TTC549 (cell line): Measurements from ENCODE around the gene NELL1.
"Not testable (repeated sequence)": the region's sequence is repeated elsewhere in the genome, so short reads cannot be mapped to it uniquely, and the experiment has no call there.

Experiments
- FAIRE-seq: peaks from 2 replicates; lab custom pipeline; 2012; peaks lifted over from hg19 to GRCh38; lab: Jason Lieb, UNC

NELL1 gene

DNA sequence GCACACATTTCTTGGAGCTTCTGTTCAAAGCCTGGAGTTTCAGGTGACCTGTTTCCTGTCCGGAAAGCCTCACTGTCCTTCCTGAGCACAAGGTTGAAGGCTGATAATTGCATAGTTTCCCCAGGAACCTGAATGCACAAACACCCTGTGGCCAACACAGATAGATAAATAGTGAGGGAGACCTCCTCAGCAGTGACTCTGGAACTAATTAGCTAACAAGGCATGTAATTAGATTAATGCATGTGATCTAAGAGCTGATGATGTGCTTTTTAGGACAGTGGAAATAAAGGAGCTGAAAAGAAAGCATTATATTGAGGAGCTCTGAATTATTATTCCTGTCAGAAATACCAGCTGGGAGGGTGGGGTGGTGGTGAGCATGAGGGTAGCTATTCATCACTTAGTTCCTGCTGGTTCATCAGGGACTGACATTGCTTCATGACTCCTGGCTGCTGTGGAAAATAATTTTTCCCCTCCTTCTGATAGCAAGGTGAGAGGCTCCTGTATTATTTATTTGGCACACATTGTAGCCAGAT, 101.1 kb downstream of the NELL1 start:
- FAIRE-seq, result no peak

- no peak for FAIRE-seq
These were observed 101.6 kb downstream of the NELL1 start for GRCh38 chr11:20771026-20771425.

DNA sequence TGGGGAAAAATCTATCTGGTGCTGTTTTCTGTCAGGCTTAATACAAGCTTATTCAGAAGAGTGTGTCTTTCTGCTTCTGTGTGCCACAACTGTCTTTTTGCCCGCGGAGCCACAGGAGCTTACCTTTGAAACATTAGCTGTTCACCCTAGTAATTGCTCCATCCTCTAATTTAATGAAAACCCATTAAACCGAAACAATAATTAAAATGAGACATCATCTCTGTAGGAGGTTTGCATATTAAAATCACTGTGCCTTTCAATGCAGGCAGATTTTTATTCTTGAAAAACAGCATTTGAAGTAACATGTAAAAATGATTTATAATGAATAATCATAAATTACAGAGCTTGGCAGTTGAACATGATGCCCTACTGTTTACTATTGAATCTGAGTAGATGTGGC, 102.3 kb downstream of the NELL1 start:
- FAIRE-seq, result no peak

DNA sequence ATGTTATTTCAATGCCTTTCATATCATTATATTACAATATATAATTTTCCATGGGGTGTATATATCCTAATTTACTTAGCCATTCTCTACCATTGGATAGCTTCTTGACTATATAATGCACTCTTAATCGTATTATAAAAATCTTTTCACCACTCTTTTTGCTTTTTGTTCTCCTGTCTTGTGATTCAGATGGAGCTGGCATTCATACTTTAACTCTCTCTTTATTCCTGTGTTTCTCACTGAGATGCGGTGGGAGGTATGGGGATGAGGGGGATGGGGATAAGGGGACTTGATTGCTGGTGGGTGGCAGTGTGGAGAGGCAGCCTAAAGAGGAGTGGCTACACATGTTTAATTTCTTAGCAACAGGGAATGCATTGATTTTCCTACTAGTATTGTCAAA, 105.9 kb downstream of the NELL1 start:
- no peak for FAIRE-seq

DNA sequence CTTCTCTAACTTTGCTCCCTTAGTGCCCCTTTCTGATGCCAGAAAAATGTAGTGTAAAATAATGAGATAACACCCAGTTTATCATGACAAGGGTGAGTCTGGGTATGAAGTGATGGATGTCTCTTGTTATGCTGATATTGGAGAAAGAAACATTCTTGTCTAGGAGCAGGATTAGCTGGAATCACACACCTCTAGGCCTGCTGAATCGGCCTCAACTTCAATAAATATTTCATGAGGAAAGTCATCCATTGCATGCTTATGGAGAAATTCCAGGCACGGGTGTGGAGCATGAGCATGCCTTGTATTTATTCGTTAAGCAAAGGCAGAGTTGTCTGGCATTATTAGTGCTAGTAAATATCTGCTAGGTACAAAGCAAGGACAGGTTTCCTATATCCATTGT, 113.4 kb downstream of the NELL1 start:
- no peak for FAIRE-seq

DNA sequence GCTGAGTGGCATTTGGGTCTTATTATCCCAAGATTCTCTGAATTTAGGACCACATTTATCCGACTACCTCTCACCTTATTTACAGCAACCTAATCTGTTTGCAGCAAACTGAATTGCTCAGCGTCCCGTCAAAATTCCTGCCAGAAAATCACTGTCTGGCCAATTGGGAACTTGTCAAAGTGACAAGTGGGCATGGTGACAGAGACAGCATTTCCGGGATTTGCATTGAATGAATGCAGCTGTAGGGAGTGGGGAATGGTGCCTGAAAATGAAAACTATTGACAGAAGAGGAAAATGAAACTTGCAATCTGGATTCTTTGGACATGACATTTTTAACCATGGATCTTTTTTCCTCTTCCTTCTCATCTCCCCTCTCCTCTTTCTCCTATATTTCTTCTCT, 113.8 kb downstream of the NELL1 start:
- no peak for FAIRE-seq

DNA sequence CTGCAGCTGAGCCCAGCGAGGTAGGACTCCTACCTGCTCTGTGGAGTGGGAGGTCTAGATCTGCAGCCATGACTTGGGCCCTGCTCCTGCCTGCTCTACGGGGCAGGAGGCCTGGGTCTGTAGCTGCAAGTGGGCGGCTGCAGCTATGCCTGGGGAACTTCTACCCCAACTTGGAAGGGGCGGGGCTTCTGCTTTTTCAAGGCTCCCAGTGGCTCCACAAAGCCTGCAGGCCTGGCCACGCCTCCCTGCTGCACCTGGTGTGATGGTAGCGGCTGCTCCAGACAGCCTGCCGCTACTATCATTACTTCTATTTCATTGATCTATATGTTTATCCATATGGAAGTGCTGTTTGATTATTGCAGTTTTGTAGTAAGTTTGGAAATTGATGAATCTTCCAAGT, 121.2 kb downstream of the NELL1 start:
- FAIRE-seq, result no peak

GRCh38 chr11:20795005-20795404, 125.6 kb downstream of the NELL1 start:
- no peak for FAIRE-seq

GRCh38 chr11:20808328-20808727, 138.9 kb downstream of the NELL1 start:
- no peak for FAIRE-seq

GRCh38 chr11:20821046-20821445, 151.7 kb downstream of the NELL1 start:
- no peak for FAIRE-seq

- no peak for FAIRE-seq
These were observed 152.1 kb downstream of the NELL1 start for GRCh38 chr11:20821470-20821869.

- FAIRE-seq, result no peak
These were observed 155.4 kb downstream of the NELL1 start for GRCh38 chr11:20824773-20825172.

- FAIRE-seq, result no peak
These were observed 166.2 kb downstream of the NELL1 start for GRCh38 chr11:20835561-20835960.

- no peak for FAIRE-seq
These were observed 169.8 kb downstream of the NELL1 start for GRCh38 chr11:20839231-20839630.

GRCh38 chr11:20840341-20840740, 171.0 kb downstream of the NELL1 start:
- no peak for FAIRE-seq

DNA sequence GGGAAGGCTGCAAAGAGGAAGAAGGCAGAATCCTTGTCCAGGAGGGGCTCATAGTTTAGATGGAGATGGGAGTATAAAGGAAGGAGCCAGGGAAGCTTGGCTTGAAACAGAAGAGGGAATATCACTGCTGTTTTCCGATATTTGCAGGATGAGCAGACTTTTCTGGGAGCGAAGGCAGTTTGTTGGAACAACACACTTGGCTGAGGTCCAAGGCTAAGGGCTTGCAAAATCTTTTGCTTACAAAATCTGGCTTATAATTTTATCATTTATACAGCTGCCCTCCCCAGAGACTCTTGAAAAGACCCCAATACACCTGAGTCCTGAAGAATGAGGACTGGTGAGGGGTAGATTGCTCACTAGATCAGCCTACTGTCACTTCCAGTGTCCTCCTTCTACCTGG, 174.8 kb downstream of the NELL1 start:
- no peak for FAIRE-seq

- FAIRE-seq, result no peak
These were observed 175.2 kb downstream of the NELL1 start for GRCh38 chr11:20844630-20845029.

- FAIRE-seq, result no peak
These were observed 185.0 kb downstream of the NELL1 start for GRCh38 chr11:20854215-20854955.

- FAIRE-seq, result no peak
These were observed 191.9 kb downstream of the NELL1 start for GRCh38 chr11:20861322-20861721.

DNA sequence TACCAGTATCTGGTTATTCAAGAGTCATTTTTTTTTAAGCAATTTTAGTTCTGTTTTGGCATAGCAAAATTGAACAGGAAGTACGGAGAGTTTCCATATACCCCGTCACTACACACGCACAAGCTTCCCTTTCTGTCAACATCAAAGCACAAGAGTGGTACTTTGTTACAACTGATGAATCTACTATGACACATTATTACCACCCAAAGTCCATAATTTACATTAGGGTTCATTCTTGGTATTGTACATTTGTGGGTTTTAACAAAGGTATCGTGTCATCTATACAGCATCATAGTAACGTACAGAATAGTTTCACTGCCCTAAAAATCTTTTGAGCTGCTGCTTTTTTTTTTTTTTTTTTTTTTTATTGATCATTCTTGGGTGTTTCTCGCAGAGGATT, 192.9 kb downstream of the NELL1 start:
- not testable (repeated sequence) for FAIRE-seq

DNA sequence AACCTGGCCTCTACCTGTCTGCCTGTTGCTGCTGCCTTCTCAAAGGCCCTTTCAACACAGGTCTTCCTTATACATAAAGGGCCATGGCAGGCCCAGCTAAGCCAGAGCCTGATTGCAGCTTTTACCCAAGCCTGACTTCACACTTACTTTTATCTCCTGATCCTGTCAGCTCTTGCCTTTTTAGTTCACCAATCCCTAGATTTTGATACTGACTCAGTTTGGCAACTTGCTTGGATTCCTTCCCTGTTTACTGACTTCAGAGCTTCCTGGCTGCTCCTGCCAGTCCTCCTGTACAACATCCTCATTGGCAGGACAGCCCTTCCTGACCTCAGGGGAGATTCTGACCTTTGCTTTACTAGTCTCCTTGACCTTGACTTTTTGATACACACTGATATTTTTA, 195.2 kb downstream of the NELL1 start:
- no peak for FAIRE-seq

GRCh38 chr11:20865161-20865560, 195.8 kb downstream of the NELL1 start:
- no peak for FAIRE-seq

DNA sequence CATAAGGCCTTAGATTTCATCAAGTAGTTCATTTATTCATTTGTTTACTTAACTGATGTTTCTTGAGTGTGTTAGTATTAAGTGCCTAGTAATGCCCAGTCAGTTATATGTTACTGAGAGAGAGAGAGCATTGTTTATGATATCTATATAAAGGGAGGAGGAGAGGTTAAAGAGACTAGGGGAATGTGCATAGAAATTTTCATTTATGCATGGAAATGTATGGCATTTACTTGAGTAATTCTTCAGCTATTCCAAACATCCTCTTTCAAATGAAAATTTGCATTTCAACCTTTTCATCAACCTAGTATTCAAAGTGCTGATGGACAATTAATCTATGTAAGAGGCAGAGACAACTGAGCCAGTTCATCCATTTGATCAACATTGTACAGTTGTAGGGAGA, 199.7 kb downstream of the NELL1 start:
- FAIRE-seq, result no peak

GRCh38 chr11:20873054-20873453, 203.7 kb downstream of the NELL1 start:
- FAIRE-seq, result no peak
